PFSK-1 (cell line): Measurements from ENCODE around the gene ADGRB3.

Source experiments
- FOXP2 ChIP-seq: optimal IDR thresholded peaks from 2 replicates; pipeline ENCODE3; 2011; ENCODE audit warnings: borderline replicate concordance, control low read depth, inconsistent platforms; ENCODE audit not compliant: insufficient read depth; ENCODE audit errors: extremely low read length, extremely low read depth
- POLR2AphosphoS5 ChIP-seq: IDR thresholded peaks from 2 replicates; pipeline ENCODE4 v1.6.1; 2012; ENCODE audit warnings: low read depth, mild to moderate bottlenecking, control low read depth, low read length, moderate library complexity
- SIN3A ChIP-seq: IDR thresholded peaks from 2 replicates; pipeline ENCODE4 v1.6.1; 2012; ENCODE audit warnings: mild to moderate bottlenecking, low read length, moderate library complexity, borderline replicate concordance; ENCODE audit not compliant: insufficient read depth
- TAF1 ChIP-seq: IDR thresholded peaks from 2 replicates; pipeline ENCODE4 v1.6.1; 2012; ENCODE audit warnings: low read length, control low read depth, borderline replicate concordance; ENCODE audit not compliant: insufficient read depth
- TF ChIP-seq, protein P1 (sequence below), 2 experiments: IDR thresholded peaks; 2 replicates each; pipeline versions ENCODE4 v1.6.1 to v1.8.0; 2011 to 2012; ENCODE audit warnings: low read depth in 2 of 2, low read length in 2 of 2, control low read depth in 1 of 2, inconsistent platforms in 1 of 2, mild to moderate bottlenecking in 1 of 2, moderate library complexity in 1 of 2; ENCODE audit not compliant: insufficient read depth in 1 of 2

ADGRB3 gene

DNA sequence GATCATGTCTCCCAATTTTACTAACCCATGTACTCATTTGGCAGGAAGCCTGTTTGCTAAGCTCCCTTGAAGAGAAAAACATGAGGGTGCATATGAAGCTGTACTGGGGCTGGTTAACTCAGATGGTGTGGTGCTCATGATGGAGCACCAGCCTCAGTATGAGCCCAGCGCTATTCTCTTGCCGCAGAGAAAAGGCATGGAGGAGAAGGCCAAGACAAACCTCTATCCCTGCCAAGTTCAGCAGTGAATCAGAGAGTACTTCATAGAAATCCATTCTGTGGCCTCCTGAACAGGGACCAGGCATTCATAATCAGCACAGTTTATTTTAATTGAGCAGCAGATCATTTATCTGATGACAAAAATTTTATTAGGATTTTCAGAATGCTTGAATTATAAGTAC, 763.6 kb downstream of the ADGRB3 start:
- no peak for TF ChIP-seq SIN3A
- no peak for TF ChIP-seq TAF1
- no peak for TF ChIP-seq FOXP2
- TF ChIP-seq, protein P1, sequence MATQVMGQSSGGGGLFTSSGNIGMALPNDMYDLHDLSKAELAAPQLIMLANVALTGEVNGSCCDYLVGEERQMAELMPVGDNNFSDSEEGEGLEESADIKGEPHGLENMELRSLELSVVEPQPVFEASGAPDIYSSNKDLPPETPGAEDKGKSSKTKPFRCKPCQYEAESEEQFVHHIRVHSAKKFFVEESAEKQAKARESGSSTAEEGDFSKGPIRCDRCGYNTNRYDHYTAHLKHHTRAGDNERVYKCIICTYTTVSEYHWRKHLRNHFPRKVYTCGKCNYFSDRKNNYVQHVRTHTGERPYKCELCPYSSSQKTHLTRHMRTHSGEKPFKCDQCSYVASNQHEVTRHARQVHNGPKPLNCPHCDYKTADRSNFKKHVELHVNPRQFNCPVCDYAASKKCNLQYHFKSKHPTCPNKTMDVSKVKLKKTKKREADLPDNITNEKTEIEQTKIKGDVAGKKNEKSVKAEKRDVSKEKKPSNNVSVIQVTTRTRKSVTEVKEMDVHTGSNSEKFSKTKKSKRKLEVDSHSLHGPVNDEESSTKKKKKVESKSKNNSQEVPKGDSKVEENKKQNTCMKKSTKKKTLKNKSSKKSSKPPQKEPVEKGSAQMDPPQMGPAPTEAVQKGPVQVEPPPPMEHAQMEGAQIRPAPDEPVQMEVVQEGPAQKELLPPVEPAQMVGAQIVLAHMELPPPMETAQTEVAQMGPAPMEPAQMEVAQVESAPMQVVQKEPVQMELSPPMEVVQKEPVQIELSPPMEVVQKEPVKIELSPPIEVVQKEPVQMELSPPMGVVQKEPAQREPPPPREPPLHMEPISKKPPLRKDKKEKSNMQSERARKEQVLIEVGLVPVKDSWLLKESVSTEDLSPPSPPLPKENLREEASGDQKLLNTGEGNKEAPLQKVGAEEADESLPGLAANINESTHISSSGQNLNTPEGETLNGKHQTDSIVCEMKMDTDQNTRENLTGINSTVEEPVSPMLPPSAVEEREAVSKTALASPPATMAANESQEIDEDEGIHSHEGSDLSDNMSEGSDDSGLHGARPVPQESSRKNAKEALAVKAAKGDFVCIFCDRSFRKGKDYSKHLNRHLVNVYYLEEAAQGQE (IDR thresholded peaks at IDR 0.05; ENCODE audit: insufficient read depth in 1 of 2, low read depth in 2 of 2, low read length in 2 of 2): no peak

DNA sequence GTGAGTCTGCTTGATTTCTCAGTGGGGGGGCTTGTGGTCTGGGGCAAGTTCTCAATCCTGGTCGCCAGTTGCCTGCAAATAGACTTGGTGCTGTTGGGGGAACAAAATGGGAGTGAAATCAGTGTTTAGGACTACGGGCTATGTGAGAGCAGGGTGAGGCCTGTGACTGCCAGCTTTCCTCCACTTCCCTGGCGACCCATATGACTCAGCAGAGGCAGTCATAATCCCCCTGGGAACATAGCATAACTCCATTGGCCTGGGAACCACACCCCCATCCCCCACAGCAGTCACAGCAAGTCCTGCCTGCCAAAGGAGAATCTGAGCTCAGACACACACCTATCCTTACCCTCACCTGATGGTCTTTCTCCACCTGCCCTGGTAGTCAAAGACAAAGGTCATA, 773.8 kb downstream of the ADGRB3 start:
- TF ChIP-seq FOXP2: no peak
- TF ChIP-seq, protein P1 (IDR thresholded peaks at IDR 0.05; ENCODE audit: insufficient read depth in 1 of 2, low read depth in 2 of 2, low read length in 2 of 2): no peak
- TF ChIP-seq POLR2AphosphoS5: no peak
- no peak for TF ChIP-seq SIN3A
- no peak for TF ChIP-seq TAF1

DNA sequence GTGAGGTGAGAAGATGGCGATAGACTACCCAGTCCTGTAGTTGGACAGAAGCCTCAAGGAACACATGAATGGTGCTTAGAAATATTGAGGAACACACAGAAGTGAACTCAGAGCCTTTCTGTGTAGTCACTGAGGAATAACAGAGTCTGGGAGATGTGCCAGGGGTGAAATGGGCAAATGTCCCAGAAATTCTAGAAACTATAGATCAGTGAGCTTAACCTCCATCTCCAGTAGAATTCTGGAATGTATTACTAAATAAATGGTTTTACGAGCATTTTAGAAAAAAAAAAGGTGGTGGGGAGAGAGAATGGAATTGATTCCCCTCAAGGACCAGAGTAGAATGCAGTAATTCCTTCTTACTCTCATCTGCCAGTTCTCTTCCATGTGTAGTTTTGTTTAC, 781.7 kb downstream of the ADGRB3 start:
- TF ChIP-seq TAF1: no peak
- no peak for TF ChIP-seq SIN3A
- TF ChIP-seq, protein P1 (IDR thresholded peaks at IDR 0.05; ENCODE audit: insufficient read depth in 1 of 2, low read depth in 2 of 2, low read length in 2 of 2): no peak
- TF ChIP-seq POLR2AphosphoS5: no peak
- TF ChIP-seq FOXP2: no peak

DNA sequence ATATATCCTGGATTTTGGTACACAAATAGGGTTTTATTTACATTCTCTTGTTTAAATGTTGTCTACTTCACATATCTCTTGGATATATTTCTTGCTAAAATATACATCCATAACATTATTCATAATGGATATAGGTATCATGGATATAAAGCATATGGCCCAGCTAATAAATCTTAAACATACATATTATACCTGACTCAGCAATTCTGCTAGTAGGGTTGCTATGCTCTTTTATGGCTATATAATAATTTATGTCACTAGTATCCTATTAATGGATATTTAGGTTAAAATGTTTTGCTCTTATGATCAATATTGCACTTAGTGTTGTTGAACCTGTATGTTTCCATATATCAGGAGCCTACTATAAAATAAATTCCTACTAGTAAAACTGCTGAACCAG, 786.2 kb downstream of the ADGRB3 start:
- TF ChIP-seq, protein P1 (IDR thresholded peaks at IDR 0.05; ENCODE audit: insufficient read depth in 1 of 2, low read depth in 2 of 2, low read length in 2 of 2): no peak
- TF ChIP-seq TAF1: no peak
- TF ChIP-seq FOXP2: no peak
- no peak for TF ChIP-seq SIN3A
- no peak for TF ChIP-seq POLR2AphosphoS5

DNA sequence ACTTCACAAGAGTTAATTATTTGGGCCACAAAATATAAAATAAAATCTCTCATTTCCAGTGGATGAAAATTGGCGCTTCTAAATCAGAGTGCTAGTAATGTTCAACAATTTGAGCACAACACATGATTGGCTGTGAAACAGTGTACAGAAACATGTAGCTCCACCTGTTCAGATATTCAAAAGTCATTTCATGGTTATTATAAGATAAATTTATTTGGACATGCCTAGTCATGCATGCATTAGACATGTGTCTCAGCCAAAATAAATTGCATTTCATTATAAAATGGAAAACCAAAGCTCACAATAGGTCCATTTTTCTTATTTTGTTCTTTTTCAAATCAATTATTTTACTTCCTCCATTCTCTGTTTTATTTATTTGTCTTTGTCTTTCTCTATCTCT, 786.9 kb downstream of the ADGRB3 start:
- TF ChIP-seq TAF1: no peak
- TF ChIP-seq, protein P1 (IDR thresholded peaks at IDR 0.05; ENCODE audit: insufficient read depth in 1 of 2, low read depth in 2 of 2, low read length in 2 of 2): no peak
- TF ChIP-seq FOXP2: no peak
- TF ChIP-seq POLR2AphosphoS5: no peak
- TF ChIP-seq SIN3A: no peak
